ENCODE measurements around the gene IFNGR1.
"Not testable (repeated sequence)": the region's sequence is repeated elsewhere in the genome, so short reads cannot be mapped to it uniquely, and the experiment has no call there.

The IFNGR1 gene

DNA sequence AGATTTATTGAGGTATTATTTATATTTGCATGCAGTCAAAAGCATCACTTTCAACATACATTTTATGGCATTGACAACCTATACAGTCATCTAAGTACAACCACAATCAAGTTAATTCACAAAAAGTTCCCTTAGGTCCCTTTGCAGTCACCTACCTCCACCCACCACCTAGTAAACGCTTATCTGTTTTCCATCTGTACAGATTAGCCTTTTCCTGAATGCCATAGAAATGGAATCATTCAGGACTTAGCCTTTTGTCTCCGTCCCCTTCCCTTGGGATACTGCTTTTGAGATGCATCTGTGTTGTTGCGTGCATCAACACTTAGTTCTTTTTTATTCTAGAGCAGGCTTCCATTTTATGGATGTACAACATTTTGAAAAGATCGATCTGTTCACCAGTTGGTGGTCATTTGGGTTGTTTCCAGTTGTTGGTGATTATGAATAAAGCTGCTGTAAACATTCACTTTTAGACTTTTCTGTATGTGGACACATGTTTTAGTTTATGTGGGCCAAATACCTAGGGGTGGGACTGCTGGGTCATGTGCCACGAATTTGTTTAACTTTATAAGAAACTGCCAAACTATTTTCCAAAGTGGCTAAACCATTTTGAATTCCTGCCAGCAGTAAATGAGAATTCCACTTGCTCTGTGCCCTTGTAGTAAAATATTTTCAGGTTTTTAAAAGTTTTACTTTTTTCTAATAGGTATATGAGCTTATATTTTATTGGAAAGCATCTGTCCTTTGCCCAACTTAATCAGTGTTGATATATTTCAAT is 17.6 kb upstream of the IFNGR1 start:
- DNase-seq (ENCODE audit: low spot score): no peak

DNA sequence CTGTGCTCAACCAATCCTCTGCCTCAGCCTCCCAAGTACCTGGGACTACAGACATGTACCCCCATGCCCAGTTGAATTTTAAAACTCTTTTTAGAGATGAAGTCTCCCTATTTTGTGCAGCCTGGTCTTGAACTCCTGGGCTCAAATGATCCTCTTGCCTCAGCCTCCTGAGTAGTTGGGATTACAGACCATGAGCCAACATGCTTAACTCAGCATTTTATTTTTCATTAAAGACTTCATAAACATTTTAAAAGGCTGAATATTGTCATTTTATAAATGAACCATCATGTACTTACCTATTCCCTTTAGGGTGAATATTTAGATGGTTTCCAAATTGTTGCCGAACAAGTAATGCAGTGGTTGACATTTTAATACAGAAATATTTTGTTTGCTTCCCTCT is 16.5 kb upstream of the IFNGR1 start:
- no peak for DNase-seq (ENCODE audit: low spot score)

DNA sequence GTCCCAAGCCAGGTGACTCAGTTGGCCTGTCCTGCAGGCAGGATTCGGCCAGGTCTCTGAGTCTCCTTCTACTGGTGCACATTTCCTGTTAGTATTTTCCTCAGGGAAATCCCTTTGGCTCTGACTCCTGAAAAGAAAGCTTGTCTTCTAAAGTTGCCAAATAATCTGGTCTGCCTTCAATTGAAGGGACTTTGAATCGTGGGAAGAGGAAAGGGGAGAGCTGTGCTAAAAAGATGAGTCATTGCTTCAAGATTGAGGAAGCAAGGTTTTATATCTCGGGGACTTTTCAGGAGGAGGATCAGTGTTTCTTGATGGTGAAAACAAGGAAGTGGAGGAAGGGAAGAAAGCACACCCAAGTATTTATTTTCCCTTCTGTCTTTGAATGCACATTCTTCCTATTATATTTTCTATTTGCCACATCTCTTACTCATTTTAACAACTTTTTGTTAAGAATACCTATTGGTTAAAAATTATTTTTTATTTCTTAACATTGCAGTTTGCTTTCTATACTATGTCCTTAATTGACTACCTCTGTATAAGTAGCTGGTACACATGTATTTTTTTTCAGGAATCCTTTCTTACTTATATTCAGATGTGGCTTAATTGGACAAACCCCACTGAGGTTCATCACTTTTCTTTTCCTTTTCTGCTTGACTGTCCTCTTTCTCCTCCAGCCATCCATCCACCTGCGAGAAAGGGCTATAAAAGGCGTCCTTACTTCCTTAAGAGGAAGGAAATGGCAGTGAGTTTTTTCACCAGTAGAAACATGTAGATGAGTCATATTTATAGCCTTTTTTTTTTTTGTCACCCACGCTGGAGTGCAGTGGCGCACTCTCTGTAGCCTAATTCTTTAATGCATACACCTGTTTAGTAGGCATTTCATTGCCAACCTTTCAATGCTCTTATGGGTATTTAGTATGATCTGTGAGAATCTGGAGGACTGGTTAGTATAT is 15.0 kb upstream of the IFNGR1 start:
- DNase-seq (ENCODE audit: low spot score): peak; percentile 53

DNA sequence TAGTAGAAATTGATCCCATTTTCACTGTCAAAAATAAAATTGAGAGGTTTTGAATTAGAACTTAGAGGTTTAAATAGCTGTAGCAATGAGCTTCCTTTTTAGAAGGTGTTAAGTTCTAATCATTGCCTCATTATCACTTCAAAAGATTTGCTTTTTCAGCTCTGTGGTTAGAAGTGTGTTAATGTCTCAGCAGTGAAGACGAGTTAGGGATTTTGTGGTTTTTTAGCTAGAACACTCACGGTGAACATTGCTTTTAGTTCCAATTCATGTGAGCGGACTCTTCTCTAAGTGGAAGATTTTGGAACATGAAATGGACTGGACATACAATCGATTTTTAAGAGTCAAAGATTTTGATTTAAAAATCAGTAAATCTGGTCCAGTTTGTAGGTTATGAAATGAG is 12.7 kb upstream of the IFNGR1 start:
- peak; percentile 55 for DNase-seq (ENCODE audit: low spot score)

DNA sequence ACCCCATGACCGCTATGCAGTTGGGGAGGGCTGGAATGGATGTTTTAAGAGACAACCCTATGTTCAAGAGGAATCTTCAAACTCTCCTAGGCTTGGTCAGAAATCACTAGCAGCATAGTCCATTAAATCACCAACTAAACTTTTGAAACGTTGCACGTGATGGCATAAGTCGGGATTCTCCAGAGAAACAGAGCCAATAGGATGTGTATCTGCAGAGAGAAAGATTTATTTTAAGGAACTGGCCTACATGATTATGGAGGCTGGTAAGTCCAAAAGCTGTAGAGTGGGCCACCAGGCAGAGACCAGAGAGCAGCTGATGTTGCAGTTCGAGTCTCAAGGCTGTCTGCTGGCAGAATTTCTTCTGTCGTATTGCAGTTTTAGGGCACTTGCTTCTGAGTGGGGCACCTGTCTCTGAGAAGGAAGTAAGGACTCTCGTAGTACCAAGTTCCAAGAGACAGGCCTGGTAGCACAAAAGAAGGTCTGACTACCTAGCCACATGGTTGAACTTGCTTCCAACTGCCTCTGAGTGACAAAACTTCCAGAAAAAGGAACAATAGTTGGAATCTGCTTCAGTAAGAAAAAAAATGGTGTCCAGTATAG is 11.9 kb upstream of the IFNGR1 start:
- no peak for DNase-seq (ENCODE audit: low spot score)

DNA sequence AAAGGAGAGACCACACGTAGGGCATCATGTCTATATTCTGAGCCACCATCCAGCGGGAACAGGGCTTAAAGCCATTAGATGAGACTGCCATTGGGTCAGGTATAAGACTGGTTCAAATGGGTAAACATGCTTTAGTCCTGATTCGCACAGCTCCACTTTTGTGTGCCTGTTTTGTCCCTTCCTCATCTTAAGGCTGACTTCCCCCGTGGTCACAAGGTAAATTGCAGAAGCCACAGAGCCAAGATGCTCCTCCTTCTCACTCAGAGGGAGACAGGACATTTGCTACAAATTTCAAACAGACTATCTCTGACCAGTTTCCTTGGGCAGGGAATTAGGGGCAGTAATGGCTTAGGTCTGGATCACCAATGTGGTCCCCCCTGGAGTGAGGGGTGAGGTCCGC is 11.4 kb upstream of the IFNGR1 start:
- DNase-seq (ENCODE audit: low spot score): no peak

DNA sequence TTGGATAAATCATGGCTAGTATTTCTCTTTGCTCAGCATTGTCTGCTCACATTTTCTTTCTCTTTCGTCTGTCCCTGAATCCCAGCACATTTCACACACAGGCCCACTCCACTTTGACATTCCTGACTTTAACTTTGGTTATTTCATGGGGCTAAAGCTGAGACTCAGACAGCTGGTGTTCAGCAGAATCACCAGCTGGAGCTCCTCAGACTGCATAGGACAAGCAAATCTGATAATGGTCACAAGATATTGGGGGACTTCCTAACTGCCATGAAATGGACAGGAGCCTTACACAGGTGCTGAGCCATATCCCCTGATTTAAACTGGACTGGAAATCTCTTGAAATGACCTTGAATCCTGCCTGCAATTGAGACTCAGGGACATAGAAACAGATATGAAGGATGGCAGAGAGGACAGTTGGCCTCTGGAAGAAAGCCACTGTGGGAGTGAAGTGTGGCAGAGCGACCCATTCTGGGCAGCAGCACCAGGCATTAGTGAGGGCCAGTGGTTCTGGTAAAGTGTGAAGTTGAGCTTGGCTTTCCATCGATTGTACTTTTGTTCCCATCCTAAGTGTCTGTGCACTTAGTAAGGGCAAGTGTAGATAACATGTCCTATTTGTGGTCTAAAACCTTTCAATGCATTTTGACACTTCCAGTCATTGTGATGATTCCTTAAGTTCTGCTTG is 10.0 kb upstream of the IFNGR1 start:
- no peak for DNase-seq (ENCODE audit: low spot score)

DNA sequence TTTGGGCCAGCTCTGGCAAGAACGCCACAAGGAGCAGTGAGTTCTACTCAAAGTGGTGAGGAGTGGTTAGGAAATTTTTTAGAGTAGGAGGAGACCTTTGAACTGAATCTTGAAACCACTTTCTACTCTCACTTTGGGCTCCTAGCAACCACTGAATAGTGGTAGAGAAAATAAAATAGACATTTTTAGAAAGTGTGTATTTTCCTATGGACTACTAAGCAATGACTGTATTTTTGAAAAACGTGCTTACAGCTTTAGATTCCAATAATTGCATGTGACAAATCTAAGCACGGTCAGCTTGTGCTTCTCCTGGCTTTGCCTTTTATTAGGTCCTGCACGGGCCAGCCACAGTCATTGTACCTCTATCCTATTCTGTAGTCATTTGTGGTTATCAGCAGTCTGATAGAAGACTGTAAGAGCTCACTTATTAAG is 8.7 kb upstream of the IFNGR1 start:
- DNase-seq (ENCODE audit: low spot score): no peak

DNA sequence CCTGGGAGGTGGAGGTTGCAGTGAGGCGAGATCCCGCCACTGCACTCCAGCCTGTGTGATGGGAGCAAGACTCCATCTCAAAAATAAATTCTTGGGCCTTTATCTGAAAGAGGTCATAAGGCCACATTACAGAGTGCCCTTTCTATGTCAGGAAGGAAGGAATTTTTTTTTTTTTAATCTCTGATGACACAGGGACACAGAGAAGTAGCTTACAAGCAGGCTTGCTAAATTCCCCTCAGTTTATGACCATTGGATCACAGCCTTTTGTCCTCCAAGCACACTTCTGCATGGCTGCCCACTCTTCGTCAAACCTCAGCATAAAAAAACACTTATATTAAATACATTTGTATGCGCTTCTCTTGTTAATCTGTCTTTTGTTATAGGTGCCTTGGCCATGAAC is 7.5 kb upstream of the IFNGR1 start:
- DNase-seq (ENCODE audit: low spot score): no peak

DNA sequence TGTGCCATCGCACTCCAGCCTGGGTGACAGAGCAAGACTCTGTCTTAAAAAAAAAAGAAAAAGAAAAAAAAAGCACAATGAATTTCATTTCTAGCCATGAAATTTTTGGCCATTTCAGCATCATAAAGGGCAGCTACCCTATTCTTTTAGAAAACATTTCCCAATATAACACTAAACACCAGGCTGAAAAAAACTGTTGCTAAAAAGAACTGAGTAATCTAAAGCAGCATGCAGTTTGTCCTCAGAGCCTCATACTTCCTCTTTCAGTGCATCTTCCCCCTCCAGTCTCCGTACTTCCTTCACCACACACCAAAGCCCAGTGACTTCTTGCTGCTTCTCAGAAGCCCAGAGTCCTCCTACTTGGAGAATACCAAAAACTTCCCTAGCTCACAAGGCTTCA is 5.6 kb upstream of the IFNGR1 start:
- DNase-seq (ENCODE audit: low spot score): peak; percentile 23

DNA sequence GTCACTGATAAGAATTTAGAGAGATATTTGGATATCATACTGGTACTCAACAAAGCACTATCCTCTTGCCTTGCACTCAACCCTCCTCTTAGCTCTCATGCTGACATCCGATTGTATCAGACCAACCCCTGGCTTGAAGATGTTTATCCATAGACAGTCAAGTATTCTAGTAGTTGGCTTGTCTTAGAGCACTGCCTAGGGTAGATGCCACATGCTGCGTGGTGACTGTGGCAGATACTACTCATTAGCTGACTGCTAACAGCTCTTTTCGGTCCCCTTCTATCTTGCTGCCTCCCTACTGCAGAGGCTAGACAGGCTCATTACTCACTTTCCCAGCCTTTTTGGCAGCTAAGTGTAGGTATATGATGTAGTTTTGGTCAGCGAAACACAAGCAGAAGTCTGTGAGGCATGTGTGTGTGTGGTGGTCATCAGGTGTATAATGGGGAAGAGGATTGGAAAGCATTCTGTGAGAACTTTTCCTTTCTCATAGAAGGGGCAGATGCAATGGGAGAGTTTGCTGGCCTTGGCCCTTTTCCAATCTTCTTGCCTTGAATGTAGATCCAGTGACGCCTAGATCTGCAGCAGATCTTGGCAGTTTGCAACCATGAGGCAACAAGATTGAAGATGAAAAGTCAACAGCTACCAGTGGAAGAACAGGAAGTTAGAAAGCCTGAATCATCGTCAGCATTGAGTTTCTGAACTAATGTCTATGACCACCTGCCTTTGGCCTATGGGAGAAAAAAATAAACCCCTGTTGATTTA is 4.4 kb upstream of the IFNGR1 start:
- DNase-seq (ENCODE audit: low spot score): no peak

DNA sequence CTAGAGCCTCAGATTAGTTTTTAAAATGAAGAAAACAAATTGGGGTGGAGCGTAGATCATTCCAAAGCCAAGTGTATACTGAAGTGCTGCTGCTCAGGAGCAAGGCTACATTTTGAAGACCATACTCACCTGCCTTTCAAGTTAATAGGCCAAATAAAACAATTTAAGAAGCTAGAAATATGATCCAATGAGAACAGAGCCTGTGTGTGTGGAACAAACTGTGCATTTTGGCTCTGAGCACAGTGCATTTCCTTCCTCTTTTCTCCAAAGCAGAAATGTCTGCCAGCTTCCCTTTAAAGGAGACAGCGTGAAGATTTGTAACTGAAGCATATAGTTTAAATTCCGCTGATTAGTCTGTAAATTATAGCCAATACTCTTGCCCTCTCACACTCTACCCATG is 3.2 kb upstream of the IFNGR1 start:
- DNase-seq (ENCODE audit: low spot score): no peak

DNA sequence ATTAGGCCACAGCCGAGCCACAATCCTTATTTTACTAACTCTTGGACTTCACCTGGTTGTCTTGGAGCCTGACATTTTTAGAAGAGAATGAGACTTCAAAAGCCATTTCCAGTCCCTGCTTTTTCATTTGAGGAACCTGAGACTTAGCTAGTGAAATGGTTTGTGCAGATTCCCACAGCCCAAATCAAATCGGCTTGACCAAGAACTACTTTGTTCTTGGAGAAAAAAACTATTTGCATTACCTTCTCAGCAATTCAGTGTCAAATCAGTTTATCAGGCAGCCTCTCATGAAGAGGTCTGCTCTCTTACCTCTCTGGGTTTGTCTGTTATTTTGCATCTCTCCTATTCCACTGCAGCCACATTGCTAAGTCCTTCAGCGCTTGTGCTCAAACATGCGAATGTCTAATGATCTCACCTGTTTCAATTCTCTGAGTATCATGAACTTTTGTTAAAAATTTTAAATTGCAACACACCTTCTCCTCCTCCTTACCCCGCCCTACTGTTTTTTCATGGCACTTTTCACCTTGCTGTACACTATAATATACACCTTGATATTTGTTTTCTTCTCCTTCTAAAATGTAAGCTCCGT is 573 bp upstream of the IFNGR1 start:
- no peak for DNase-seq (ENCODE audit: low spot score)

DNA sequence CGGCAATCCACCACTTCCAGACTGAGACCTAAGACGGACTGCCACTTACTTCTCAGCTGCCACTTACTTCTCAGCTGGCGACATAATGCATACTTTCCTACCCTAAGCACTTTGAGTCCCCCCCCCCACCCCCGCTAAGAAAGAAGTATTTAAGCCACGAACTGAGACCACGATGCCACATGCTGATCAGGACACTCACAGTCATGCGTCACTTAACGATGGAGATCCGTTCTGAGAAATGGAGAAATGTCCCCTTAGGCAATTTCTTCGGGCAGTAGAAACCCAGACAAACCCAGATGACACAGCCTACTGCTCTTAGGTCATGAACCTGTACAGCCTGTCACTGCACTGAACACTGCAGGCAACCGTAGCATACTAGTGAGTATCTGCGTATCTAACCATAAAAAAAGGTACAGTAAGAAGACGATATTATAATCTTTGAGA is 690 bp downstream of the IFNGR1 start:
- peak; percentile 31 for DNase-seq (ENCODE audit: low spot score)

DNA sequence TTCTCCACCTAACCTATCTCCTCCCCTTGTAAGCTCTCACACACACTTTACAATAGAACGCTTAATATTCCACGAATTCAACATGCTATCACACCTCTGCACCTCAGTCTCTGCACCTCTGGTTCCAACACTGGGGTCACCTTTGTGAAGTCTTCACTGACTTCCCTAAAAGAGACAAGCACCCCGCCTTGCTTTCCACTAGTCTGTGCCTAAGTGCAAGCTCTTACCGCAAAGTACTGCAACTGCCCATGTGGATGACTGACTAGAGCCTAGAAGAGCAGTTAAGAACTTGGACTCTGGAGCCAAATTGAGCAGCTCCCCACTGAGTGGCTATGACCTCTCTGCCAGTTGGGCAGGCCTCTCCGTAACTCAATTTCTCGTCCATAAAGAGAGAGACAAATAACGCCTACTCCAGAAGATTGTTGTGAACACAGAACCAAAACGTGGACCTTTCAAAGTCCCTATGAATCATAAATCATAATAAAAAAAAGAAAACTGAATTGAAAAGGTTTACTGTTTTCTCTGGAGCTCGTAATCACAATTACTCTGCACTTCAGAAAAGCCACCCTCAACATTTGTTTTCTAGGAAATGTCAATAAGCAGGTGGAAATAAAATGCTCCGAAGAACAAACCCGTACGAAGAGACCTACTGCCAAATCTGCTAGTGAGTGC is 1.2 kb downstream of the IFNGR1 start:
- DNase-seq (ENCODE audit: low spot score): no peak

DNA sequence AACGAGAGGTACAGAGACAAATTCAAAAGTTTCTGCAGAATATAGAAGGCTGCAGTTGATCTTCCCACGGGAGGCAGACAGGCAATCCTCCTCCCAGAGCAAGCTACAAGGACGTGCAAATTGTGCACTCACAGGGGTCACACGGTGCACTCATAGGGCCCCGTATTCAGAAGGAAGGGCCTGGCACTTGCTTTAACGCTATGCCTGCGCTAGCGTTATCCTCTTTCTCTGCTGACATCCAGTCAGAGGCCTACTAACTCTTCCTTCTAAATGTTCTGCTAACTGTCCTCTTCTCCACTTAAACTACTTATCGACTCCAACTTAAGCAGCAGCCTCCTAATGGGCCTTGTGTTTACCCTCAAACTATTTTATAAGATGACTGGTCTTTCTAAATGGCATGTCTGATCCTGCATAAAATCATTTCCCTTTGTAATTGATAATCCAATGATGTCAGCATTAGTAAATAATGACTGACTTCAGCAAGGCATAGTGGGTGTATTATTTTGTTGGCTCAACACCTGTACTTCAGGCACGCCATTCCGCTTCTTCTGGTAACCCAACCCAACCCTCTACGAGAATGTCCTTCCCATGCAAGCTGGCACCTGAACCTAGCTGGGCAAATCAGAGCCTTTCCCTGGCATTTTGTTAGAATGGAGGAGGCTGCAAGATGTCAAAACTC is 2.2 kb downstream of the IFNGR1 start:
- no peak for DNase-seq (ENCODE audit: low spot score)

DNA sequence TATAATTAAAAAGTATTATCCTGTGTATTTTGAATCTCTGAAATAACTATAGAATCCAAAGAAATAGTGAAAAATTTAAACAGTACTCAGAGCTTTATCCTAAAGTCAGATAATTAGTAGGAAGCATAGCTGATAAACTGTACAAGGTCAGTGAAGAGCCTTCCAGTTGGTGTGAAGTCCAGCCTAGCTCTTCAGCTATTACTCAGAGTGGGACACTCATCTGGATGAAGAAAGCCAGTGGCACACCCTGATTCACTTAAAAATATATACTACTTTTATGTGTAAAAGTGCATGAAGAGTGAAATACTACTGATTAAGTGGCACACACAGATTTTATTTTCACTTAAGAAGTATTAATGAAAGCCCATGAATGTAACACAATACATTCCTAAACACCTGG is 3.1 kb downstream of the IFNGR1 start:
- DNase-seq (ENCODE audit: low spot score): no peak

DNA sequence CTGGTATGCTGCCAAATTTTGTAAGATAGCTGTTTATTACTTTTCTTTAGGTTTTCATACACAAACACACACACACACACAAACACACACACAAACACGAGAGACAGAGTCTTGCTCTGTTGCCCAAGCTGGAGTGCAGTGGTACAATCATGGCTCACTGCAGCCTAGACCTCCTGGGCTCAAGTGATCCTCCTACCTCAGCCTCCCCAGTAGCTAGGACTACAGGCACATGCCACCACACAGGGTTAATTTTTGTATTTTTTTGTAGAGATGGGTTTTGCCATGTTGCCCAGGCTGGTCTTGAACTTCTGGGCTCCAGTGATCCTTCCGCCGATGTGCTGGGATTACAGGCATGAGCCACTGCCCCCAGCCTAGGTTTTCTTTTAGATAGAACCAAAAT is 3.6 kb downstream of the IFNGR1 start:
- not testable (repeated sequence) for DNase-seq (ENCODE audit: low spot score)

DNA sequence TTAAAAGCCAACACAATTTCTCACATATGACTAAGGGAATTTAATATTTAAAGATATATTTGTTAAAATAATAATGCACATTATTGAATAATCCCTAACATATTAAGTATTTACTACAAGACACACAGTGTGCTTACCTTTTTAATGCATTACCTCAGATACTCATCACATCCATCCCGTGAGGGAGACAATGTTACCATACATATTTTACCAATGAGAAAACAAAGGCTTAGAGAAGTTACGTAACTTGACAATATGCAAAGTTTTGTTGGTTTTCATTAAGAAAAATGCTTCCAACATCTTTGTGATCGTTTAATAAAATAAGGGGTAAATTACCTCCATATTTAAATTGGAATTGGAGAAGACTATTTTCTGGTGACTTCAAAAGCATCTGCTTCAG is 4.3 kb downstream of the IFNGR1 start:
- no peak for DNase-seq (ENCODE audit: low spot score)

DNA sequence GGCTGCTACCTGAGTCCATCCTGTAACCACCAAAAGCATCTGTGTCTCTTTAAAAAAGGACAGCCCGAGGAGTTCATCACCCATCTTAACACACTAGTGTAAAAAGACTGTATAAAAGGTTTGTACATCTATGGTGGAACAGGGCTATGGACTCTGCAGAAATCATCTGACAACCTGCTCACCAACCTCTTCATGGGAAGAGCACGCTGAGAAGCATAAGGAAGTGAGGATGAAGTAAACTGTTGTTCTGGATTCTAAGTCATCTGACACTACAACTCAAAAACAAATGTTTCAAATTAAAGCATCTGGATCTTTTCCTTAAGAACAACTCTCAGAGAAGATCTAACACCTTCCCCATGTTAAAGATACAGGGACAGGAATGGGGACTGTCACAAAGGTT is 5.4 kb downstream of the IFNGR1 start:
- DNase-seq (ENCODE audit: low spot score): no peak

All from CD4-positive, alpha-beta T cell treated with Interleukin-6 at 100 ng/mL for 8 hours (primary cell).